Colonic mucosa (tissue), 4 donors: ENCODE measurements around the gene TCF7L2. TPM values are rescaled to one million over a fixed set of nuclear protein-coding genes. Genes with fewer than 3 reads are reported as not detected.

Experiments
- DNase-seq: peaks from one replicate; pipeline ENCODE4 v3.0.0-alpha.2; 2020
- H3K27ac ChIP-seq: fragments of 200-600 bp; one replicate; pipeline ENCODE4 v1.8.0; 2021
- H3K27me3 ChIP-seq: fragments of 200-600 bp; one replicate; pipeline ENCODE4 v1.8.0; 2021
- H3K36me3 ChIP-seq: fragments of 200-600 bp; one replicate; pipeline ENCODE4 v1.8.0; 2021
- H3K4me1 ChIP-seq: fragments of 200-600 bp; one replicate; pipeline ENCODE4 v1.8.0; 2021; ENCODE audit warnings: mild to moderate bottlenecking
- H3K4me3 ChIP-seq: fragments of 200-600 bp; one replicate; pipeline ENCODE4 v1.8.0; 2021
- H3K9ac ChIP-seq, 2 donors: one replicate each; pipeline ENCODE4 v1.7.0; 2013; ENCODE audit warnings: control low read depth in 2 of 2, low read depth in 2 of 2, low read length in 2 of 2
- H3K9me3 ChIP-seq: fragments of 200-600 bp; one replicate; pipeline ENCODE4 v1.8.0; 2021
- CTCF ChIP-seq: fragments of 200-600 bp; IDR thresholded peaks from one replicate; pipeline ENCODE4 v1.8.0; 2022; ENCODE audit warnings: antibody characterized with exemption, mild to moderate bottlenecking
- intact Hi-C: fragments of 100-400 bp; cut with DNase I; formaldehyde crosslinking; loops from one replicate; pipeline ENCODE4 v1.14.1; 2022
- total RNA-seq, 2 donors: library from RNA; stranded (reverse); fragmentation: NEBNext Ultra II Directional in 1 of 2; extraction: Animal tissue kit (Norgen Biotek cat#: 25700) in 1 of 2; gene quantifications; one replicate each; pipeline ENCODE4 v1.2.1, GENCODE V29; 2021
- donor health status: healthy.
- donor health status: DM: no; HTN: no; CAD: no.
- donor health status: DM: no; HTN: no; CAD: no.

TCF7L2 gene
- total RNA-seq, 2 donors from 2014 or later, result 65.1 to 98.9 TPM

GRCh38 chr10:113076949-113077348 is 126.9 kb downstream of the TCF7L2 start:
- intact Hi-C loops, result no loop called here
- TF ChIP-seq CTCF, result no peak
- Histone ChIP-seq H3K9ac (no peak overlapping the region), H3K27ac (no peak overlapping the region), H3K4me1 (no peaks in the 10 kb centered on the region), H3K4me3 (no peak overlapping the region), H3K9me3 (no peaks in the 10 kb centered on the region), H3K27me3 (no peaks in the 10 kb centered on the region), H3K36me3 (no peaks in the 10 kb centered on the region)
- no peak for DNase-seq

GRCh38 chr10:113078282-113078907 is 128.3 kb downstream of the TCF7L2 start:
- DNase-seq, result no peak
- Histone ChIP-seq H3K9ac (no peak overlapping the region), H3K9me3 (no peaks in the 10 kb centered on the region), H3K27me3 (no peaks in the 10 kb centered on the region), H3K36me3 (no peaks in the 10 kb centered on the region), H3K4me1 (no peaks in the 10 kb centered on the region), H3K27ac (no peak overlapping the region), H3K4me3 (no peak overlapping the region)
- no peak for TF ChIP-seq CTCF
- intact Hi-C loops, result no loop called here

- H3K36me3 ChIP-seq, result no peaks in the 10 kb centered on the region
- no peaks in the 10 kb centered on the region for H3K27me3 ChIP-seq
- intact Hi-C loops, result no loop called here
- H3K9me3 ChIP-seq, result no peaks in the 10 kb centered on the region
- no peak overlapping the region for H3K4me3 ChIP-seq
- H3K4me1 ChIP-seq, result no peaks in the 10 kb centered on the region
- no peak overlapping the region for H3K27ac ChIP-seq
- DNase-seq, result no peak
- no peak for TF ChIP-seq CTCF
- no peak overlapping the region for H3K9ac ChIP-seq
Measured at GRCh38 chr10:113080061-113080924, 130.2 kb downstream of the TCF7L2 start.

- DNase-seq, result no peak
- intact Hi-C loops, result no loop called here
- TF ChIP-seq CTCF, result no peak
- no peak overlapping the region for H3K27ac ChIP-seq
- no peaks in the 10 kb centered on the region for H3K27me3 ChIP-seq
- no peaks in the 10 kb centered on the region for H3K36me3 ChIP-seq
- no peak overlapping the region for H3K4me3 ChIP-seq
- no peak overlapping the region for H3K9ac ChIP-seq
- no peaks in the 10 kb centered on the region for H3K4me1 ChIP-seq
- H3K9me3 ChIP-seq, result no peaks in the 10 kb centered on the region
Measured at GRCh38 chr10:113080925-113081229, 130.8 kb downstream of the TCF7L2 start.

- no peak for DNase-seq
- Histone ChIP-seq H3K4me1 (peaks cover 13% of the 10 kb centered on the region), H3K36me3 (no peaks in the 10 kb centered on the region), H3K4me3 (no peak overlapping the region), H3K9ac (no peak overlapping the region), H3K27ac (no peak overlapping the region), H3K9me3 (no peaks in the 10 kb centered on the region), H3K27me3 (no peaks in the 10 kb centered on the region)
- intact Hi-C loops, result no loop called here
- TF ChIP-seq CTCF, result no peak
Measured at GRCh38 chr10:113084031-113084430, 134.0 kb downstream of the TCF7L2 start.
